Adrenal gland (tissue), 12 donors: ENCODE measurements around the gene COL4A5. TPM values are rescaled to one million over a fixed set of nuclear protein-coding genes. Genes with fewer than 3 reads are reported as not detected.

Source experiments
- DNase-seq, 7 donors: peaks; one replicate each; pipeline ENCODE4 v3.0.0-alpha.2; 2019 to 2020
- H3K27ac ChIP-seq, 5 donors: fragments of 200-600 bp; sonication (generic) in 4 of 5; 1 replicate in 3 of 5; 2 replicates in 2 of 5; pipeline versions ENCODE4 v1.5.1 to v1.8.0; 2016 to 2020; ENCODE audit warnings: mild to moderate bottlenecking in 1 of 5
- H3K27me3 ChIP-seq: fragments of 200-600 bp; 2 replicates; pipeline ENCODE4 v1.8.0; 2021
- H3K36me3 ChIP-seq, 2 donors: fragments of 200-600 bp; replicated peaks in 1 of 2; 1 replicate in 1 of 2; 2 replicates in 1 of 2; pipeline versions ENCODE4 v1.5.1 to v1.8.0; 2018 to 2022
- H3K4me1 ChIP-seq, 2 donors: fragments of 200-600 bp; replicated peaks in 1 of 2; 1 replicate in 1 of 2; 2 replicates in 1 of 2; pipeline versions ENCODE4 v1.5.1 to v1.8.0; 2018 to 2021
- H3K4me3 ChIP-seq, 4 donors: fragments of 200-600 bp; sonication (generic) in 3 of 4; one replicate each; pipeline ENCODE4 v1.5.1; 2016 to 2018
- H3K9me3 ChIP-seq, 3 donors: fragments of 200-600 bp; sonication (generic) in 1 of 3; replicated peaks in 1 of 3; 1 replicate in 2 of 3; 2 replicates in 1 of 3; pipeline versions ENCODE4 v1.5.1 to v1.8.0; 2016 to 2021
- CTCF ChIP-seq, 6 experiments: fragments of 450-650 bp in 4 of 6; fragments of 200-600 bp in 2 of 6; sonication (generic) in 1 of 6; IDR thresholded peaks; 1 replicate in 5 of 6; 2 replicates in 1 of 6; pipeline versions ENCODE4 v1.5.1 to v1.8.0; 2016 to 2021; ENCODE audit warnings: antibody characterized with exemption in 6 of 6, mild to moderate bottlenecking in 2 of 6, moderate library complexity in 1 of 6
- POLR2A ChIP-seq, 2 donors: fragments of 450-650 bp; IDR thresholded peaks; one replicate each; pipeline ENCODE4 v1.6.1; 2017; ENCODE audit warnings: antibody characterized with exemption in 2 of 2, mild to moderate bottlenecking in 2 of 2, moderate library complexity in 1 of 2
- WGBS, 4 donors: extraction: QIAGEN DNeasy Blood & Tissue Kit in 2 of 4; methylation state at CpG; one replicate each; pipeline versions ENCODE4 v1.1.5 to v1.1.7; 2013 to 2017; 5-methylcytosine and 5-hydroxymethylcytosine counted together
- intact Hi-C, 2 donors: fragments of 100-400 bp; cut with DNase I; formaldehyde crosslinking; loops; one replicate each; pipeline versions ENCODE4 v1.14.1 to v1.15.0; 2022 to 2023
- polyA plus RNA-seq, 3 donors: library from polyadenylated mRNA; stranded (reverse); fragments of 200-250 nt in 2 of 3; fragments of 350-450 nt in 1 of 3; fragmentation: Illumina TruSeq in 1 of 3; extraction: RNeasy Lipid Tissue Mini Kit (QIAGEN cat#74804) in 1 of 3; gene quantifications; one replicate each; pipeline ENCODE4 v1.2.3, GENCODE V29; 2013 to 2014
- small RNA-seq, 2 donors: library from RNA; depleted of rRNA; stranded (forward); fragments of <200 nt; gene quantifications; one replicate each; pipeline ENCODE3, GENCODE V24; 2016
- total RNA-seq, 9 donors: library from RNA; depleted of rRNA in 4 of 9; stranded (reverse); fragments of >200 nt in 4 of 9; fragments of 120-200 nt in 1 of 9; fragmentation: NEBNext Ultra II Directional in 1 of 9; extraction: Animal tissue kit (Norgen Biotek cat#: 25700) in 1 of 9; gene quantifications; one replicate each; pipeline versions ENCODE4 v1.1.0 to v1.2.4, GENCODE V29; 2013 to 2023
- donor health status: healthy with polysubstance abuse.
- donor health status: Bipolar disorder and iron deficiency.
- donor health status: DM: yes; HTN: yes; CAD: no.
- donor health status: DM: no; HTN: no; CAD: no.
- donor health status: DM: no; HTN: no; CAD: no.
- donor health status: DM: yes; HTN: yes; CAD: no.

The COL4A5 gene
- total and polyA plus RNA-seq, 12 donors: 4.0 to 25.2 (median 12.6) TPM

GRCh38 chrX:108737754-108738153 is 298.1 kb downstream of the COL4A5 start:
- H3K27me3 ChIP-seq: peaks cover 86% of the 10 kb centered on the region
- no peak overlapping the region for H3K27ac ChIP-seq
- WGBS, 4 donors: 21 to 45% (median 42%) methylated on average over 5 of the region's 5 CpGs
- intact Hi-C loops: no loop called here
- no peak for DNase-seq
- TF ChIP-seq CTCF (IDR thresholded peaks at IDR 0.05) (no peak), POLR2A (IDR thresholded peaks at IDR 0.05) (no peak)
- no peaks in the 10 kb centered on the region for H3K36me3 ChIP-seq
- no peaks in the 10 kb centered on the region for H3K9me3 ChIP-seq
- H3K4me1 ChIP-seq: no peaks in the 10 kb centered on the region
- no peak overlapping the region for H3K4me3 ChIP-seq

DNA sequence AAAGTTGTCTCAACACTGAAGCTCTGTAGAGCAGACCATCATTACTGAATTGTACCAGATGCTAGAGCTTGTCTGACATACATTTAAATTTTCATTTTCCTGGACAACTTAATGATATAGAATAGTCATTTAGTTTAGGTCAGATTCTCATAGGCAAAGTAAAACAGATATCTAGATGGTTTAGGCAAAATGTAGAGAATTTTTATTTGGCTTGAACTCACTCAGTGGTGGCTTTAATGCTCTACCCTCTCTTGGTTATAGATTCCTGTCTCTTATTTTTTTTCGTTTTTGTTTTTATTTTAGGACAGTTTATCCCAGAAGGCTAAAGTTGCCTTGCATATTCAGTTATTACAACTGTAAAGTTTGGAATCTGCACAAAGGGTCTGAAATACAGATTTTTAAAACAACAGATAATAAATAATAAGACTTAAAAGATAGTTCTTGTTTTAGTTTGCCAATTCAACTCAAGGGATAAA is 300.7 kb downstream of the COL4A5 start:
- intact Hi-C loops: no loop called here
- H3K9me3 ChIP-seq: no peaks in the 10 kb centered on the region
- 9 to 43% (median 31%) methylated on average over 1 of the region's 1 CpG for whole genome bisulfite sequencing, 4 donors
- DNase-seq: no peak
- H3K4me3 ChIP-seq: no peak overlapping the region
- peaks cover 66% of the 10 kb centered on the region for H3K27me3 ChIP-seq
- H3K27ac ChIP-seq: no peak overlapping the region
- no peak for TF ChIP-seq POLR2A (IDR thresholded peaks at IDR 0.05)
- TF ChIP-seq CTCF (IDR thresholded peaks at IDR 0.05): no peak
- no peaks in the 10 kb centered on the region for H3K36me3 ChIP-seq
- H3K4me1 ChIP-seq: no peaks in the 10 kb centered on the region

Small RNAs within 50 kb of the gene (small RNA-seq; reads per million reads assigned to genes)
- 0 reads per million in 2 donors for gene RF00019

Other genes with a start within 250 kb of the COL4A5 start
- 1 to 10 TPM in 2 of 9 donors, under 1 TPM in 7; 0.14 to 1.4 (median 0.79) TPM for gene COL4A6, start 1.4 kb upstream of the COL4A5 start, total RNA-seq
- 1 to 10 TPM in 1 of 3 donors, under 1 TPM in 2; 0.22 to 1.1 (median 0.67) TPM for gene COL4A6, start 1.4 kb upstream of the COL4A5 start, polyA plus RNA-seq